IPS DF 19.7 (cell line): ENCODE data around the gene GCN1.

Experiments
- DNase-seq: peaks from one replicate; pipeline ENCODE4 v3.0.0-alpha.2; 2013; ENCODE audit warnings: low read depth, low spot score

GCN1 gene

GRCh38 chr12:120116792-120117651, 77.5 kb downstream of the GCN1 start:
- no peak for DNase-seq

- peak; percentile 69 for DNase-seq
These were observed 78.1 kb downstream of the GCN1 start, which contains the start of gene RAB35 for GRCh38 chr12:120116441-120116791. RAB35 (minus strand) TSS chr12:120116753; CDS start chr12:120116650, 103 bp downstream.

- DNase-seq, result no peak
These were observed 78.6 kb downstream of the GCN1 start for GRCh38 chr12:120115692-120116440.

- DNase-seq, result no peak
These were observed 79.4 kb downstream of the GCN1 start for GRCh38 chr12:120115066-120115465.

GRCh38 chr12:120110550-120111501, 83.7 kb downstream of the GCN1 start:
- no peak for DNase-seq

GRCh38 chr12:120109570-120110267, 84.8 kb downstream of the GCN1 start:
- no peak for DNase-seq

GRCh38 chr12:120106151-120106550, 88.4 kb downstream of the GCN1 start:
- no peak for DNase-seq

- DNase-seq, result no peak
These were observed 91.1 kb downstream of the GCN1 start for GRCh38 chr12:120103371-120103770.

- DNase-seq, result no peak
These were observed 91.5 kb downstream of the GCN1 start for GRCh38 chr12:120103044-120103338.

- DNase-seq, result no peak
These were observed 92.1 kb downstream of the GCN1 start for GRCh38 chr12:120102189-120103043.

- no peak for DNase-seq
These were observed 92.9 kb downstream of the GCN1 start for GRCh38 chr12:120101617-120102016.

GRCh38 chr12:120101182-120101581, 93.3 kb downstream of the GCN1 start:
- no peak for DNase-seq

- DNase-seq, result no peak
These were observed 93.9 kb downstream of the GCN1 start for GRCh38 chr12:120100630-120101029.

- DNase-seq, result no peak
These were observed 94.8 kb downstream of the GCN1 start for GRCh38 chr12:120099738-120100137.

GRCh38 chr12:120098756-120099470, 95.6 kb downstream of the GCN1 start:
- DNase-seq, result no peak

GRCh38 chr12:120096671-120097202, 97.8 kb downstream of the GCN1 start:
- DNase-seq, result no peak

- no peak for DNase-seq
These were observed 98.8 kb downstream of the GCN1 start for GRCh38 chr12:120095736-120096135.

- no peak for DNase-seq
These were observed 99.2 kb downstream of the GCN1 start for GRCh38 chr12:120095331-120095730.

GRCh38 chr12:120094485-120094884, 100.0 kb downstream of the GCN1 start:
- DNase-seq, result no peak
